ENCODE measurements around the gene PAPPA2.

- TF ChIP-seq CTCF (IDR thresholded peaks at IDR 0.05; ENCODE audit: low read length) (no peak), EZH2 (optimal IDR thresholded peaks at IDR 0.05; ENCODE audit: low read depth, low read length) (no peak)
Observed at GRCh38 chr1:176884286-176884685, 421.3 kb downstream of the PAPPA2 start.

All from MM.1S (cell line).